NCI-H2081 (cell line): ENCODE results near the gene CAD.
"Not testable (repeated sequence)": the region's sequence is repeated elsewhere in the genome, so short reads cannot be mapped to it uniquely, and the experiment has no call there.

Source experiments
- DNase-seq, 2 experiments: peaks; one replicate each; lab custom pipeline; 2025; lab: John Stamatoyannopoulos, UW

Gene CAD

DNA sequence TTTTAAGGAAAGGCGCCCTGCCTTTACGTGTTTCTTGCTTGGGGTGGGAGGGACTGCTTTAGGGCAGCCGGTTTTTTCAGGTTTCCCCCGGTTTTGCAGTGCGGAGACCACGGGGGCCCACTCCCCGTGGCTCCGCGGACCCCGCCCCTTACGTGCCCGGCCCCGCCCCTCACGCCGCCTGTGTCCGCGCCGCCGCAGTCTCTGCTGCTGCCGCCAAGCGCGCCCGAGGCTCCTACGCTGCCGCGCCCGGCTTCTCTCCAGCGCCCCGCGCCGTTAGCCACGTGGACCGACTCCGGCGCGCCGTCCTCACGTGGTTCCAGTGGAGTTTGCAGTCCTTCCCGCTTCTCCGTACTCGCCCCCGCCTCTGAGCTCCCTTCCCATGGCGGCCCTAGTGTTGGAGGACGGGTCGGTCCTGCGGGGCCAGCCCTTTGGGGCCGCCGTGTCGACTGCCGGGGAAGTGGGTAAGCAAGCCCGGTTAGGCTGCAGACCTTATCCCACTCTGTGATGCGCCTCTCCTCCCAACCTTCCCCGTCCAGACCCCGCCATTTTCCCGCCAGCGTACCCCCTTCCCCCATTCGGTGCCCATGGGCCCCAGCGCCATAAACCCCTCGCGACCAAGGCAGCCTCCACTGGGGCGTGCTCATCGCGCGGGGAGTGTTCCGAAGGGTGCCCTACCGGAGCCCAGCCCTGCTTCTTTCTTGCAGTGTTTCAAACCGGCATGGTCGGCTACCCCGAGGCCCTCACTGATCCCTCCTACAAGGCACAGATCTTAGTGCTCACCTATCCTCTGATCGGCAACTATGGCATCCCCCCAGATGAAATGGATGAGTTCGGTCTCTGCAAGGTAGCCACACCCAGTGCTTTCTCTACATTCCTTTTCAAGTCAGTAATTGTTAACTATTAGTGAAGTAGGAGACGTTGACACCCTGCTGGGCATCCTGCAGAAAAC, at the start of gene CAD:
CAD (plus strand) TSS at position 197 of the 949 bp plus-strand sequence; CDS start at position 380, 183 bp downstream.
- DNase-seq, result peak; percentile 91 to 93

DNA sequence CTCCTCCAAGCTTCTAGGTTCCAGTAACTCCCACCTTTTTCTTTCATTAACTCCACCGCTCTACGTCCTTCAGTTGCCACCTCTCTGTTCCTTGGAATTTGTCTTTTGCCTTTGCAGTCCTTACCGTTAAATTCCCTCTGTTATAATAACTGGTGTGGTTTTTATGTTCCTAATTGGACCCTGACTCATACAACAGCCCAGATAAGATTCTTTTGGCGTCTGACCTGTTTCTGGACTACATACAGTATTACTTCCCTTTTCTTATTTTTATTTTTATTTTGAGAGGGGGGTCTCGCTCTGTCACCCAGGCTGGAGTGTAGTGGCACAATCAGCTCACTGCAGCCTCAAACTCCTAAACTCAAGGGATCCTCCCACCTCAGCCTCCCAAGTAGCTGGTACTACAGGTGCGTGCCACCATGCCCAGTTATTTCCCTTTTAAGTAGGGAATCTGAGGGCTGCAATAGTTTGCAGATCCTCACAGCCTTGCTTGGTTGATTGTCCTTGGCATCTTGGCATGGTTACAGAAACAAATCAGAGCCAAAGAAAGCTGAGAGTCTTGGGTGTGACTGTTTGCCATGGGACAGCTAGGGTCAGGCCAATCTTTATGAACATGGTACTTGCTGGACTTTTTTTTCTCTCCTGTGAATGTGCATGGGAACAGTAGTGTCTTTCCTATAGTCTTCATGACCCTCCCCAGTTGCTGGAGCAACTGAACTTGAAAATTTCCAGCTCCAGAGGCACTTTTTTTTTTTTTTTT, 46.4 kb upstream of the CAD start:
- no peak for DNase-seq

DNA sequence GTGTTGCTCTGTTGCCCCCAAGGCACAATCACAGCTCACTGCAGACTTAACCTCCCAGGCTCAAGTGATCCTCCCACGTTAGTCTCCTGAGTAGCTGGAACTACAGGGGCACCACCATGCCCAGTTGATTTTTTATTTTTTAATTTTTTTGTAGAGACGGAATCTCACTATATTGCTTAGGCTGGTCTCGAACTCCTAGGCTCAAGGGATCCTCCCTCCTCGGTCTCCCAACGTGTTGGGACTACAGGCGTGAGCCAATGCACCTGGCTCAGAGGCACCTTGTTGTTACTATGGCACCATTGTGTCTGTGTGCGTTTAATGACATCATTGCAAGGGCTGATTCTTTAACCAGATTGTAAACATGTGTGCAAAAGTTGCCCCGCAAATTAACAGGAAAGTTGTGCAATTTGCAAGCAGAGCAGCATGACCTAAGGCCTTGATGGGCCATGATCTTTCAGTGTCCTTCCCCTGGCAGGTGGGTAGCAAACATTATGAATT, 45.8 kb upstream of the CAD start:
- peak; percentile 12 to 34 for DNase-seq

DNA sequence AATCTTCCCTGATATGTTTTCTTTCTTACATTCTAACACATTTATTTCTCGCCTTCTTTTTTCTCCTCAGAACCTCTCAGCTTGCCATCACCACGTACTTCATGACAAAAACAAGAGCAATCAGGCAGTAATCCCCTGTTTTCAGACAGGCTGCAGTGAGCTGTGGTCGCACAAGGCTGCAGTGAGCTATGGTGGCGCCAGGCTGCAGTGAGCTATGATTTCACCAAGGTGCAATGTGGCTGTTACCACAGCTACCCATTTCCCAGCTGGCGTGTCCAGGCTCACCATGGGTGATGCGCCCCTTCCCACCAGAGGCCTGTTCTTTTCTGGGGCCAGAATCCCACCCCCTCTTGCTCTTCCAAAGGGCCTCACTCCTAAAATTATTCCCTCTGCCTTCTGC, 42.5 kb upstream of the CAD start:
- no peak for DNase-seq

DNA sequence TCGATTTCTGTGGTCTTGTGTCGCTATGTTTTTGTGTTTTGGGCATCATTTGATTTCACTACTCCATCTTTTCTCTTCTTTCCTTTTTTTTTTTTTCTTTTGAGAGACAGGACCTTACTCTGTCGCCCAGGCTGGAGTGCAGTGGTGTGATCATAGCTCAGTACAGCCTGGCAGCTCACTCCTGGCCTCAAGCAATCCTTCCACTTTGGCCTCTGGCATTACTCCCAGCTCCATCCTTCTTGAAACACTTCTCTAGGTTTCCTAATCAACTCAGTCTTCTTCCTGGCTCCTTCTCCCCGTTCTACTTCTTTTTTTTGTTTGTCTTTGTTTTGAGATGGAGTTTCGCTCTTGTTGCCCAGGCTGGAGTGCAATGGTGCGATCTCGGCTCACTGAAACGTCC, 41.8 kb upstream of the CAD start:
- no peak for DNase-seq

DNA sequence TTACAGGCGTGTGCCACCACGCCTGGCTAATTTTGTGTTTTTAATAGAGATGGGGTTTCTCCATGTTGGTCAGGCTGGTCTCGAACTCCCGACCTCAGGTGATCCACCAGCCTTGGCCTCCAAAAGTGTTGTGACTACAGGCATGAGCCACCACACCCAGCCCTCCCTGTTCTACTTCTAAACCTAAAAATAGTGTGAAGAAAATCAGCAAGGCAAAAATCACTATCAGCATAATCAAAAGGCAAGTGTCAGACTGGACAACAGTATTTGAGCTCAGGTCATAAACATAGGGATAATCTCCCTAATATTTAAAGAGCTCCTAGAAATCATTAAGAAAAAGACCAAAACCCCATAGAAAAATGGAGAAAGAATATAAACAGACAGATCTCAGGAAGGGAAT, 41.4 kb upstream of the CAD start:
- not testable (repeated sequence) for DNase-seq

DNA sequence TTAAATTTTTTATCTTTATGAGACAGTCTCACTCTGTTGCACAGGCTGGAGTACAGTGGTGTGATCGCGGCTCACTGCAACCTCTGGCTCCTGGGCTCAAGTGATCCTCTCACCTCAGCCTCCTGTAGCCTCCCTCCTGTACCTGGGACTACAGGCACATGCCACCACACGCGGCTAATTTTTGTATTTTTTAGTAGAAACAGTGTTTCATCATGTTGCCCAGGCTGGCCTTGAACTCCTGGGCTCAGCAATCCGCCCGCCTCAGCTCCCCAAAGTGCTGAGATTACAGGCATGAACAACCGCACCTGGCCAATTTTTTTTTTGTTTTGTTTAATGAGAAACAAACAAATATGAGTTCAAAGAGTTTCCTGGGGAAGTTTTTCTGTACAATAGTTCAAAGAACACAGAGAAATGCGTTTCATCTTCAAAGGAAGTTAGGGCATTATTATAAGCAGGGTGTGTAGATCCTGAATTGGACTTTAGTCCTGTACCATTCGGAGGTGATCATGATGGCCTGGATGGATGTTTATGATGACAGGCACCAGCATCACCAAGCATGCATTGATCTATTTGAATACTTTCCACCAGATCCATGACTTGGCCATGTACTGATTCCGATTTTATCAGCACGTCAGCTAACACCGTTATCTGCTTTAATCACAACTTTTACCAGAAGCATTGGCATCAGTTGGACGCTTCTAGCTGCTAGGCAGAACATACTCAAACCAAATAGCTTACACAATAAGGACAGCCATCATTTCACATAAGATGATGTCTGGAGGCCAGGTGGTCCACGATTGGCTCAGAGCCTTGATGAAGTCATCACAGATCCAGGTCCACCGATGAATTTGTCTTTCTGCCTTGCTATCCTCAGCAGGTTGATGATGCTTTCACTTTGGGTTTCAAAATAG, 39.5 kb upstream of the CAD start:
- no peak for DNase-seq

DNA sequence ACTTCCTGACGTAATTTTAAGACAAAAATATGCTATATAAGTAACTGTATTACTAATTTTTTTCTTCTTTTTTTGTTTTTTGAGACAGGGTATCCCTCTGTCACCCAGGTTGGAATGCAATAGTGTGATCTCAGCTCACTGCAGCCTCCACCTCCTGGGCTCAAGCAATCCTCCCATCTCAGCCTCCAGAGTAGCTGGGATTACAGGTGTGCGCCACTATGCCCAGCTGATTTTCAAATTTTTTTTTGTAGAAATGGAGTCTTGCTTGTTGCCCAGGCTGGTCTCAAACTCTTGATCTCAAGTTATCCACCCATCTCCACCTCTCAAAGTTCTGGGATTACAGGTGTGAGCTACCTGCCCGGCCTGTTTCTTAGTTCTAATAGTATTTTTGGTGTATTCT, 38.7 kb upstream of the CAD start:
- DNase-seq, result no peak

DNA sequence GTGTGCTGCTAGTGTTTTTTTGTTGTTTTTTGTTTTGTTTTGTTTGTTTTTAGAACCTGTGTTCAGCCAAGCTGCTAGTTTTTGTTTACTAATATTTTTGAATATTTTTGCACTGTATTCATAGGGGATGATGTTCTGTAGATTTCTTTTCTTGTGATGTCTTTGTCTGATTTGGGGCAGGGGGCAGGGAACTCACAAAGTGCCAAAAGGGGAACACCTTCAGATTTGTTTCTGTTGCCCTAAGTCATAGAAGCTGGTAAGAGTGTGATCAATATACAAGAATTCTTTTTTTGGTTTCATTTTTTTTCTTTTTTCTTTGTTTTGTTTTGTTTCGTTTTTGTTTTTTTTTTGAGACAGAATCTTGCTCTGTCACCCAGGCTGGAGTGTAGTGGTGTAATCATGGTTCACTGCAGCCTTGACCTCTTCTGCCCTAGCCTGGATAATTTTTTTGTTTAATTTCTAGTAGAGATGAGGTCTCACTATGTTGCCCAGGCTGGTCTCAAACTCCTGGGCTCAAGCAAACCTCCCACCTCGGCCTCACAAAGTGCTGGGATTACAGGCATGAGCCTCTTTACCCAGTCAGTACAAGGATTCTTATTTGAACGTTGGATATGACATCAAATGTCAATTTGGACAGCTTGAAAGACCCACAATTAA, 37.7 kb upstream of the CAD start:
- DNase-seq, result no peak

DNA sequence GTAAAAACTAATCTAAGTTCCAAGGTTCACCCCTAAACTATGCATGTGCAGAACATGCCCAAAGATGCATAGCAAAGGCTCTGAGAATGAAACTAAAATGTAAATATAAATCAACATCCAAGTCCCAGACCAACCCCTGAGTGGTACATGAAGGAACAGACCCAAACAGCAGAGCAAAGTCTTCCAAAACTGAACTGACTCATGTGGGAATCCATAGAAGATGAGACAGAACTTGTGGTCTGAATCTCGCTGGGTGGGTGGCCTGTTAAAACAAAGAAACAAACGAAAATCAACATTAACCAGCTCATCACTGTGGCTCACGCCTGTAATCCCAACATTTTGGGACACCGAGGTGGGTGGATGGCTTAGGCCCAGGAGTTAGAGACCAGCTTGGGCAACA, 34.8 kb upstream of the CAD start:
- DNase-seq, result no peak

DNA sequence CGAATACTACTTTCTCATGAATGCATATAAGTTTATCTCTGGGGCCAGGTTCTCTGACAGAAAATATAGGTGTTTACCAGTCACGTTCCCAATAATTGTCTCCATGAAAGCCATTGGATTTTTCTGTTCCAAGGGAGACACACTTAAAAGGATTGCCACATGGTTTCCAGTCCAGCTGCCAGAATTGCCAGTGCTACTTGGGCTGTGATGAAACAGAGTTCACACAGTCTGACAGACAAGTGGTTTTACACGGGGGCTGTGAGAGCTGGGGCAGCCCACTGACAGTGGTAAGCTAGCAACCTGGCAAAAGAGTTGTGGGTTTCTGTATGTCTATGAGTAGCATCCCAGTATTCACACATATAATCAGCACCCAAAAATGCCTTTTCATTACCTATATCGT, 33.1 kb upstream of the CAD start:
- DNase-seq, result no peak

DNA sequence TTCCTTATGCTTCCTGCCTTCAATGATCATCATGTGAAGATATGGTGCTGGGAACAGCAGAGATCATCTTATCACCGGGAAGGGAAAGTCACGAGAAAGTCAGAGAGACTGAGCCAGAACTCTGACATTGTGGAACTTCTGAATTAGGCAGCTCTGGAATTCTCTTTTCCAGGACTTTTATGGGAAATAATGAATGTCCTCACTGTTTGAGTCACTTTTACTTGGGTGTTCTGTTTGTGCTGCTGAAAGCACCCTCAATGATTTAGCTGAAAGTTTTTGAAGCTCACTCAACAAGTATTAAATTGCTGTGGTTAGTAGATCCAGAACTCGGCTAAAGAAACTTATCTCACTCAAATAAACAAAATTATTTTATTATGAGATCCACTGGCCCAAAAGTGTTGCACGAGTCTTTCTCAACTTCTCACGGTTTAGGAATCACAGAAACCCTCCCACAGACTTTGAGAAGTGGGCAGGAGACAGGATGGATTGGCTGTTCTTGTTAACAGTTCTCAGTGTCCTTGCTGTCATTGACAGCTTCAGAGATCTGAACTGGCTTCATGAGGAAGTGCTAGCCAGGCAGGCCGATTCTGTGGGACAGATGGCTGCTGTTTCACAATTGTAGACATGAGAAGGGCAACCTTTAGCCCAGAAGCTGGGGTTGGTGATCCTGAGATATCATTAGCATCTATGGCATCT, 31.7 kb upstream of the CAD start:
- no peak for DNase-seq

DNA sequence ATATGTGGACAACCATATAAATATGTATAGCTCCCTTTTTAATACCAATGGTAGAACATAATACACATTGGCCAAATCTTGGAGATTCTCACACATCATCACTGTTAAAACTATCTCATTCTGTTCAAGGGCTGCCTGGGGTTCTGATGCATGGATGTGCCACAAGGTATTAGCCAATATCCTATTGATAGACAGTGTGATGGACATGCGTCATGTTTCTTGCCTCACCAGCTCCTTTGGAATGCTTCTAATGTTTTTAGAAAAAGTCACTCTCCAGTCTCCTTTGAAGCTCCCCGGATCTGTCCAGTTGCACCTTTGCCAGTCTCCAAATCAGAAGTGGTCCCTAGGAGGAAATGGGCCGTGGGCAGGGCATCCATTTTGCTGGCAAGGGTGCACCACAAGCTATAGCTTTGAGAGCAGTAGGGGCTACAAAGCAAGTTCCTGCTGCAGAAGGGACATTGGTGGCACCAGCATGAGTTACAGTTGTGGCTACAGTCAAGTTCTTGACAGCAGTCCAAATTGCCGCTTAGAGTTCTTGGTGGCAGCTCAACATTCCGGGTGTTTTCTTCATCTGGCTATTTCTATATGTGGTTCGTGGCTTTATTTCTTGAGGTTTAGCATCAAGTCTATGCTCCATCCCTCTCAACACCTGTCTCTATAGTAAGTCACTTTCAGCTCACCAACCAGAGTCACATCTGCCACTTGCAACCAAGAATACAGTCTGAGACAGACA, 30.4 kb upstream of the CAD start:
- no peak for DNase-seq

DNA sequence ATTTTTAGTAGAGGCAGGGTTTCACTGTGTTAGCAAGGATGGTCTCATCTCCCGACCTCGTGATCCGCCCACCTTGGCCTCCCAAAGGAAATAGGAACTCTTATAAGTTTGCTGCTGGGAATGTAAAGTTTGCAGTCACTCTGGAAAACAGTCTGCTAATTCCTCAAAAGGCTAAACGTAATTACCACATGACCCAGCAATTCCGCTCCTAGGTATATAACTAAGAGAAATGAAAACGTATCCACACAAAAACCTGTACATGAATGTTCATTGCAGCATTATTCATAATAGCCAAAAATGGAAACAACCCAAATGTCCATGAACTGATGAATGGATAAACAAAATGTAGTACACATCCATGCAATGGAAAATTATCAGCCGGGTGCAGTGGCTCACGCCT, 27.2 kb upstream of the CAD start:
- DNase-seq, result no peak

DNA sequence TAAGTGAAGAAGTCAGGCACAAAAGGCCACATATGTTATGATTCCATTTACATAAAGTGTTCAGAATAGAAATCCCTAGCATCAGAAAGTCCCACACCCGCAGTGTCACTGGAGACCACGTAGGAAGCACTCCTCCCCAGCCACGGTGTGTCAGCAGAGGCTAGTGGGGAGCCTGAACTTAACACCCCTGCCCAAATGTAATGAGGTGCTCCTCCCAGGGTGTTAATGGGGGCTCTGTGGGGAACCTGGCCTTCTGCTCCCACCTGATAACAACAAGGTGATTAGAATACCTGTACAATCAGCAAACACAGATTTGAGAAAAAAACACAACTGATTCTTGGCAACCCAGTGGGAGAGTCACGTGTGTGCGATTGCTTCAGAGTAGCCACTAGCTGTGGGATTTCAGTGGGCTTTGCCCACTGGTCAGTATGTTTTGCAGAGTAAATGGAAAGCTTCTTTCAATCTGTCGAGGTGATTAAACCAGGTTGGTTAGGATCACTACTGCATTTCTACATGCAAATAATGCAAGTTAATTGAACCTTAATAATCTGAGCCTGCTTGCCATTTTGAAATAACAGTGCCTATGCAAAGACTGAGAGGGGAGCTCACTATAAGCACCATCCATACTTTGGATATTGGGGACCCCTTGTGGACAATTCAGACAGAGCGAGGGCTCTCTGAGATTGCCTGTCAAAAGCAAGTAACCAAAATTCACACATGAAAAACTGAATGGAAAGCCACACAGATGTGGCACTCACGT, 25.9 kb upstream of the CAD start:
- DNase-seq, result peak; percentile 52 to 76

DNA sequence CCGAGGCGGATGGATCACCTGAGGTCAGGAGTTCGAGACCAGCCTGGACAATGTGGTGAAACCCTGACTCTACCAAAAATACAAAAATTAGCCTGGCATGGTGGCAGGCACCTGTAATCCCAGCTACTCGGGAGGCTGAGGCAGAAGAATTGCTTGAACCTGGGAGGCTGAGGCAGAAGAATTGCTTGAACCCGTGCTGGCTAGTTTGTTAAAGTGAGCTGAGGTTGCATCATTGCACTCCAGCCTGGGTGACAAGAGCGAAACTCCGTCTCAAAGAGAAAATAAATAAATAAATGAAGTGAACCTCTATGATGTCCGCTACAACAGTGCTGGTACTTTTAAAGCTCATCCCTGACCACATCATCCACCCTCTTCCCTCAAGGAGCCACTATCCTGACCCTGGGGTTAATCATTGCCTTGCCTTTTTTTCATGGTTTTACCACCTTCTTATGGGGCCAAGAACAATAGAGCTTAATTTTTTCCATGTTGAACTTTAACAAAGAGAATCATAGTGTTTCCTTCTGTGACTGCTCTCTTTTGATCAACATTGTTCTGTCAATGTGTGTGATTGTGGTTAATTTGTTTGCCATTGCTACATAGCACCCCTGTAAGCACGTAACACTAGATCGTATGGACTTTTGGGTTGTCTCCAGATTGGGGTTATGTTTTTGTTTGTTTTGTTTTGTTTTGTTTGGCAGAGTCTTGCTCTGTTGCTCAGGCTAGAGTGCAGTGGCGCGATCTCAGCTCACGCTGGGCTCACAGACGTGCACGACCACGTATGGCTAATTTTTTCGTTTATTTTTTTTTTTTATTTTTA, 22.4 kb upstream of the CAD start:
- peak; percentile 25 to 63 for DNase-seq

DNA sequence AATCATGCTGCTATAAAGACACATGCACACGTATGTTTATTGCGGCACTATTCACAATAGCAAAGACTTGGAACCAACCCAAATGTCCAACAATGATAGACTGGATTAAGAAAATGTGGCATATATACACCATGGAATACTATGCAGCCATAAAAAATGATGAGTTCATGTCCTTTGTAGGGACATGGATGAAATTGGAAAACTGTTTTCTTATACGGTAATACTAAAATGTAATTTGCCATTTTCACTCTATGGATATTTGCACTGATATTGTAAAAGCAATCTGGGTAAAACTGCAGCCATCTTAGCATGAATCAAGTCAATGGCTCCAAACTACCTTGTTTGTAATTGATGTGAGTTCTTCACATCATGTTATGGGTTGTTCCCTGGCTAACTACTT, 21.4 kb upstream of the CAD start:
- not testable (repeated sequence) for DNase-seq

DNA sequence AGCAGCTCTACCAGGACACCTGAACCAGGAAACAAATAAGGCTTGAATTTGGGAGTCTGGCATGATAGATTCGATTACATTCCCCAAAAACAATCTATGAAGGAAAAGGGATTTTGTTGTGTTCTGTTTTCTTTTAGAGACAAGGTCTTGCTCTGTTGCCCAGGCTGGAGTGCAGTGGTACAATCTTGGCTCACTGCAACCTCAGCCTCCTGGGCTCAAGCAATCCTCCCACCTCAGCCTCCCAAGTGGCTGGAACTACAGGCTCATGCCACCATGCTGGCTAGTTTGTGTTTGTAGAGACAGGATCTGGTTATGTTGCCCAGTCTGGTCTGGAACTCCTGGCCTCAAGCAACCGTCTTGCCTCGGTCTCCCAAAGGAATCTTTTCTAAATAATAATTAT, 19.1 kb upstream of the CAD start:
- not testable (repeated sequence) for DNase-seq
